Breast epithelium (tissue), 4 donors: ENCODE measurements around the gene SLC23A3. TPM values are rescaled to one million over a fixed set of nuclear protein-coding genes. Genes with fewer than 3 reads are reported as not detected.

Source experiments
- DNase-seq, 2 donors: peaks; one replicate each; pipeline ENCODE4 v3.0.0-alpha.2; 2019; ENCODE audit warnings: low spot score in 2 of 2
- H3K27ac ChIP-seq, 2 donors: fragments of 200-600 bp; sonication (generic) in 1 of 2; one replicate each; pipeline ENCODE4 v1.5.1; 2016 to 2019; ENCODE audit warnings: mild to moderate bottlenecking in 1 of 2
- H3K27me3 ChIP-seq, 2 donors: fragments of 200-600 bp; sonication (generic) in 1 of 2; one replicate each; pipeline versions ENCODE4 v1.5.1 to v1.6.0; 2017 to 2019; ENCODE audit warnings: control low read depth in 1 of 2, mild to moderate bottlenecking in 1 of 2
- H3K36me3 ChIP-seq: fragments of 200-600 bp; one replicate; pipeline ENCODE4 v1.5.1; 2019
- H3K4me1 ChIP-seq, 2 donors: fragments of 200-600 bp; sonication (generic); one replicate each; pipeline ENCODE4 v1.5.1; 2016 to 2019; ENCODE audit warnings: control low read depth in 1 of 2
- H3K4me3 ChIP-seq, 3 donors: fragments of 200-600 bp; sonication (generic); 1 replicate in 2 of 3; 2 replicates in 1 of 3; pipeline ENCODE4 v1.5.1; 2016 to 2019; ENCODE audit warnings: mild to moderate bottlenecking in 3 of 3, moderate library complexity in 2 of 3
- H3K9me3 ChIP-seq, 2 donors: fragments of 200-600 bp; sonication (generic) in 1 of 2; one replicate each; pipeline ENCODE4 v1.5.1; 2016 to 2019; ENCODE audit warnings: control low read depth in 1 of 2
- POLR2A ChIP-seq: fragments of 450-650 bp; IDR thresholded peaks from one replicate; pipeline ENCODE4 v1.6.1; 2016; ENCODE audit warnings: antibody characterized with exemption, mild to moderate bottlenecking, moderate library complexity
- POLR2AphosphoS5 ChIP-seq, 3 donors: sonication (generic); formaldehyde crosslinking; IDR thresholded peaks; one replicate each; pipeline ENCODE4 v1.6.1; 2017; ENCODE audit warnings: antibody characterized with exemption in 3 of 3
- intact Hi-C: fragments of 100-400 bp; cut with DNase I; formaldehyde crosslinking; loops from one replicate; pipeline ENCODE4 v1.15.1; 2023; ENCODE audit warnings: low total_unique reads
- total RNA-seq, 3 donors: library from RNA; depleted of rRNA; stranded (reverse); fragments of >200 nt; gene quantifications; one replicate each; pipeline ENCODE4 v1.1.0, GENCODE V29; 2016
- TF ChIP-seq, protein P1 (sequence below), 3 donors: fragments of 450-650 bp; IDR thresholded peaks; one replicate each; pipeline ENCODE4 v1.5.1; 2016 to 2017; ENCODE audit warnings: antibody characterized with exemption in 3 of 3, mild to moderate bottlenecking in 3 of 3, moderate library complexity in 3 of 3

The SLC23A3 gene
- total RNA-seq, 3 donors from 2014 or later = 0.48 to 3.4 (median 2.0) TPM

DNA sequence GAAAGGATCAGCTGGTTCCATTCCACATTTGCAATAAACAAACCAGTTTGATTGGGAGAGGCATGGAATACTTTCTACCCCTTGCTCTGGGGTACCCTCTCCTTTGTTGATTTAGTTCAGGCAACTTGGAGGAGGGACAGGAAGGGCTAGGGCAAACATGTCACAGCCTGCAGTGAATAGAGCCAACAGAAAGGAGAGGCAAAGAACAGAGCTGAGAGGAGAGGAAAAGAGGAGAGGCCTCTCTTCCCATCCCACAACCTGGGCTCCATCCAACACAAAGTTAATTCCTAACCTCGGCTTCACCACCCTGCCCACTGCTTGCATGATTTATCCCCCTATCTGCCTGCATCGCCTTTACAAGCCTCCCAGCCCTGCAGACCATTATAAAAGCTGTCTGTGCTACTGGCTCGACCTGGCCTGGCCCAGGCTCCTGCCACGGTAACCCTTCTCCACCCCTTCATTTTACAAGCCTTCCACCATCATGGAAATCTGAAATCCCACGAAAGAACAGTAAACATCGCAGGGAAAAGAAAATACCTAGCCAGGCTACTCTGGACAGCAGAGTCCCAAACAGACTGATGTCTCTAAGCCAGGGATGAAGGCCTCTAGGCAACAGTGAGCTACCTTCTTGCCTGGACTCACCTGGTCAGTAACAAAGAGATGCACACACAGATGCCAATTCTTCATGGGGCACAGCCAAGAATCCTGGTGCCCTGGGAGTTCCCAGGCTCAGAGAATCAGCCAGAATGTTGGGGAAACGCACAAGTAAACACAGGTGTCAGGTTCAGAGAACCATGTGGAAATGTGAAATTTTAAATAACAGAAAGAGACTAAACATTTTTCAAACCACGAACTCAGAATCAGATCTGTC, 52.8 kb downstream of the SLC23A3 start:
- no peaks in the 10 kb centered on the region for H3K36me3 ChIP-seq
- no peak for DNase-seq
- no peak for TF ChIP-seq POLR2AphosphoS5 (IDR thresholded peaks at IDR 0.05)
- TF ChIP-seq, protein P1, sequence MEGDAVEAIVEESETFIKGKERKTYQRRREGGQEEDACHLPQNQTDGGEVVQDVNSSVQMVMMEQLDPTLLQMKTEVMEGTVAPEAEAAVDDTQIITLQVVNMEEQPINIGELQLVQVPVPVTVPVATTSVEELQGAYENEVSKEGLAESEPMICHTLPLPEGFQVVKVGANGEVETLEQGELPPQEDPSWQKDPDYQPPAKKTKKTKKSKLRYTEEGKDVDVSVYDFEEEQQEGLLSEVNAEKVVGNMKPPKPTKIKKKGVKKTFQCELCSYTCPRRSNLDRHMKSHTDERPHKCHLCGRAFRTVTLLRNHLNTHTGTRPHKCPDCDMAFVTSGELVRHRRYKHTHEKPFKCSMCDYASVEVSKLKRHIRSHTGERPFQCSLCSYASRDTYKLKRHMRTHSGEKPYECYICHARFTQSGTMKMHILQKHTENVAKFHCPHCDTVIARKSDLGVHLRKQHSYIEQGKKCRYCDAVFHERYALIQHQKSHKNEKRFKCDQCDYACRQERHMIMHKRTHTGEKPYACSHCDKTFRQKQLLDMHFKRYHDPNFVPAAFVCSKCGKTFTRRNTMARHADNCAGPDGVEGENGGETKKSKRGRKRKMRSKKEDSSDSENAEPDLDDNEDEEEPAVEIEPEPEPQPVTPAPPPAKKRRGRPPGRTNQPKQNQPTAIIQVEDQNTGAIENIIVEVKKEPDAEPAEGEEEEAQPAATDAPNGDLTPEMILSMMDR (IDR thresholded peaks at IDR 0.05) = no peak
- TF ChIP-seq POLR2A = no peak
- no peak overlapping the region for H3K27ac ChIP-seq
- H3K27me3 ChIP-seq = no peaks in the 10 kb centered on the region
- no peak overlapping the region for H3K4me3 ChIP-seq
- no peaks in the 10 kb centered on the region for H3K4me1 ChIP-seq
- H3K9me3 ChIP-seq = no peaks in the 10 kb centered on the region
- intact Hi-C loops = loop anchor here (10.0 kb wide), 1 partner anchor 1218 kb away; no protein-coding TSS in a partner anchor

DNA sequence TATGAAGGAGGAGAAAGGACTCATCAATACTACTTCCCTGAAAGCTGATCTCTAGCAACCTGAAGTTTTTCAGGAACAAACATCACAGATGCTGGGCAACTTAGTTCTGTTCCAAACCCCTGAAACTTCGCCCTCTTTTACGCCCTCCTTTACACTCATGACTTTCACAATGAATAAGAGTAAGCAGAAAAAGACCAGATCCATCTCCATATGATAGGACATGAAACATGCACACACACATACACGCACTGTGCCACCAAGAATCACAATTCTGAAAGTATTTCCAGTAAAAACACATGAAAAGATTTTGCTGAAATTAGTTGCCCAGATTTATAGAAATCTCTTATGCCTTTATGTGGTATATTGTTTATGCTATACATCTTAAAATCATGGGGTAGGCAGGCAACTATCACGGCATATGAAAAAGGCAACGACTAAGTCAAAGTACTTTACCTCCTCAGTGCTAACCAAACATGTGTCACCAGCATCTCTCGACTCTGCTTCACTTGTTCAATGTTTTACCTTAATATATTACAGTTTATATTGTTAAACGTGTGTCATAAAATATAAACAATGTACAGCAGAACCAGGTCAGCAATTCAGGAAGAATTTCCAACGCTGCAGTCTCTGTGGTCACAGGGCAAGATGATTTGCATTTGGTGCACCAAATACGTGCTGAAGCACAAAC, 57.0 kb downstream of the SLC23A3 start:
- H3K27me3 ChIP-seq = no peaks in the 10 kb centered on the region
- H3K27ac ChIP-seq = no peak overlapping the region
- intact Hi-C loops = loop anchor here (10.0 kb wide), 1 partner anchor 1222 kb away; no protein-coding TSS in a partner anchor
- H3K4me3 ChIP-seq = no peak overlapping the region
- DNase-seq = no peak
- H3K4me1 ChIP-seq = no peaks in the 10 kb centered on the region
- no peaks in the 10 kb centered on the region for H3K9me3 ChIP-seq
- TF ChIP-seq POLR2AphosphoS5 (IDR thresholded peaks at IDR 0.05) (no peak), POLR2A (no peak)
- TF ChIP-seq, protein P1 (IDR thresholded peaks at IDR 0.05) = no peak
- H3K36me3 ChIP-seq = no peaks in the 10 kb centered on the region

DNA sequence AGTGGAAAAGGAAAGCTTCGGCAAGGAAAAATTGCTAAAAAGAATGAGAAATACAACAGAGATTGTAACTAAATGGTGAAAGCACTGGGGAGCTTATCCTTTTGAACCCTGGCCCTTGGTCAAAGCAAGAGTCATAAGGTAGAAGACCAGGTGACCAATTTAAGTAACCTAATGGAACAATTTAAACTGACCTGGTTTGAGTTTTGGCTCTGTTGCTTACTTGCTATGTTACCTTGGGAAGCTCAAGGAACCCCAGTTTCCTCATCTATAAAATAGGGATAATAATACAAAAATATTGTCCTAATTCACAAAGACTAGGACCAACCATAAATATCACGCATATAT, 57.8 kb downstream of the SLC23A3 start:
- Histone ChIP-seq H3K4me3 (no peak overlapping the region), H3K4me1 (no peaks in the 10 kb centered on the region), H3K27ac (no peak overlapping the region), H3K36me3 (no peaks in the 10 kb centered on the region), H3K27me3 (no peaks in the 10 kb centered on the region), H3K9me3 (no peaks in the 10 kb centered on the region)
- intact Hi-C loops = loop anchor here (10.0 kb wide), 1 partner anchor 1223 kb away; no protein-coding TSS in a partner anchor
- TF ChIP-seq POLR2AphosphoS5 (IDR thresholded peaks at IDR 0.05) = no peak
- TF ChIP-seq POLR2A = no peak
- TF ChIP-seq, protein P1 (IDR thresholded peaks at IDR 0.05) = no peak
- no peak for DNase-seq

Other genes starting within 250 kb of the SLC23A3 start
- gene CDK5R2, start 210.4 kb downstream of the SLC23A3 start, total RNA-seq = not detected
- gene FEV, start 184.8 kb downstream of the SLC23A3 start, total RNA-seq = not detected
- gene CRYBA2, start 176.6 kb downstream of the SLC23A3 start, total RNA-seq = not detected
- under 1 TPM in 1 of 3 donors, not detected in 2; 0.33 TPM for gene CFAP65, start 128.5 kb downstream of the SLC23A3 start, total RNA-seq
- under 1 TPM in 2 of 3 donors, not detected in 1; 0.16 to 0.66 TPM for gene IHH, start 109.1 kb downstream of the SLC23A3 start, total RNA-seq
- gene NHEJ1, start 9.2 kb downstream of the SLC23A3 start, total RNA-seq = 10 to 100 TPM; 13.4 to 19.8 (median 17.6) TPM
- 10 to 100 TPM; 37.0 to 60.3 (median 37.2) TPM for gene CNPPD1, start 6.9 kb upstream of the SLC23A3 start, total RNA-seq
- gene RETREG2, start 8.2 kb upstream of the SLC23A3 start, total RNA-seq = 10 to 100 TPM; 58.7 to 79.7 (median 66.3) TPM
- gene ZFAND2B, start 36.8 kb upstream of the SLC23A3 start, total RNA-seq = 10 to 100 TPM; 43.6 to 52.0 (median 45.0) TPM
- 10 to 100 TPM; 14.5 to 26.9 (median 18.9) TPM for gene ABCB6, start 48.9 kb upstream of the SLC23A3 start, total RNA-seq
- 10 to 100 TPM; 35.6 to 44.5 (median 37.0) TPM for gene ATG9A, start 59.6 kb upstream of the SLC23A3 start, total RNA-seq
- gene ANKZF1, start 59.8 kb upstream of the SLC23A3 start, total RNA-seq = 100 to 1,000 TPM in 1 of 3 donors, 10 to 100 TPM in 2; 29.3 to 101 (median 67.8) TPM
- 10 to 100 TPM; 10.2 to 15.7 (median 11.8) TPM for gene GLB1L, start 75.4 kb upstream of the SLC23A3 start, total RNA-seq
- gene STK16, start 75.5 kb upstream of the SLC23A3 start, total RNA-seq = 10 to 100 TPM; 13.1 to 18.1 (median 16.4) TPM
- under 1 TPM in 1 of 3 donors, not detected in 2; 0.16 TPM for gene TUBA4B, start 83.2 kb upstream of the SLC23A3 start, total RNA-seq
- 10 to 100 TPM in 2 of 3 donors, 1 to 10 TPM in 1; 5.4 to 73.3 (median 48.8) TPM for gene TUBA4A, start 83.9 kb upstream of the SLC23A3 start, total RNA-seq
- 10 to 100 TPM; 49.9 to 88.3 (median 59.0) TPM for gene DNAJB2, start 109.3 kb upstream of the SLC23A3 start, total RNA-seq
- under 1 TPM in 2 of 3 donors, not detected in 1; 0.33 to 0.44 TPM for gene PTPRN, start 139.4 kb upstream of the SLC23A3 start, total RNA-seq
- gene RESP18, start 162.7 kb upstream of the SLC23A3 start, total RNA-seq = not detected
- 10 to 100 TPM; 49.8 to 81.9 (median 79.0) TPM for gene DNPEP, start 217.9 kb upstream of the SLC23A3 start, total RNA-seq
- 10 to 100 TPM; 17.1 to 29.6 (median 29.5) TPM for gene DES, start 248.3 kb upstream of the SLC23A3 start, total RNA-seq